ENCODE results near the gene CPM. TPM values are rescaled to one million over a fixed set of nuclear protein-coding genes. Genes with fewer than 3 reads are reported as not detected.

CPM gene
- total RNA-seq, 1 experiment from 2014 or later: 3.1 TPM

DNA sequence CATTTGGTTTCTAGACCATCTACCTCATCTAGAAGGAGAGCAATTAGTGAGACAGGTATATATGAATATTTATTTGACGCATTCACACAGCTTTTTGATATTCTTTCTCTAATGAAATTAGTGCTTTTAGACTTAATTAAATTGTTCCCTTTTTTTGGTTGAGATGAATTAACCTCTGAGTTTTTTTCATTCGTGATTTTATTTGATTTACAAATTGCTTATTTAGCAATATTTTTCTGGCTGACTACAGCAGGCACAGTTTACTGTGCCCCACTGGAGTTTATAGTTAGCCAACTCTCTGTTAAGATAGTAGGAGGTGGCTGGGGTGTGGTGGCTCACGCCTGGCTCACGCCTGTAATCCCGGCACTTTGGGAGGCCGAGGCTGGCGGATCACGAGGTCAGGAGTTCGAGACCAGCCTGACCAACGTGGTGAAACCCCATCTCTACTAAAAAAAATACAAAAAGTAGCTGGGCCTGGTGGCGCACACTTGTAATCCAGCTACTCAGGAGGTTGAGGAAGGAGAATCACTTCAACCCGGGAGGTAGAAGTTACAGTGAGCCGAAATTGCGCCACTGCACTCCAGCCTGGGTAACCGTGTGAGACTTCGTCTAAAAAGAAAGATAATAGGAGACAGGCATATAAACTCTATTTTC is 108.2 kb downstream of the CPM start:
- H3K9ac ChIP-seq (ENCODE audit: low read length): no peak overlapping the region
- H4K20me1 ChIP-seq (ENCODE audit: low read length): no peaks in the 10 kb centered on the region
- ATAC-seq: no peak
- ChIA-PET POLR2A (ENCODE audit: unreplicated experiment) (no interaction called here), CTCF (no interaction called here)
- intact Hi-C loops (cut with micrococcal nuclease): loop anchor here (5.0 kb wide), 1 partner anchor 77 kb away; the partner anchor contains the start of gene SLC35E3
- no peak overlapping the region for H3K4me3 ChIP-seq (ENCODE audit: low read length)
- TF ChIP-seq EZH2phosphoT487 (IDR thresholded peaks at IDR 0.05; ENCODE audit: borderline replicate concordance, low read length) (no peak), EZH2 (IDR thresholded peaks at IDR 0.05; ENCODE audit: low read length, unreplicated experiment) (no peak)
- TF ChIP-seq, protein P1, sequence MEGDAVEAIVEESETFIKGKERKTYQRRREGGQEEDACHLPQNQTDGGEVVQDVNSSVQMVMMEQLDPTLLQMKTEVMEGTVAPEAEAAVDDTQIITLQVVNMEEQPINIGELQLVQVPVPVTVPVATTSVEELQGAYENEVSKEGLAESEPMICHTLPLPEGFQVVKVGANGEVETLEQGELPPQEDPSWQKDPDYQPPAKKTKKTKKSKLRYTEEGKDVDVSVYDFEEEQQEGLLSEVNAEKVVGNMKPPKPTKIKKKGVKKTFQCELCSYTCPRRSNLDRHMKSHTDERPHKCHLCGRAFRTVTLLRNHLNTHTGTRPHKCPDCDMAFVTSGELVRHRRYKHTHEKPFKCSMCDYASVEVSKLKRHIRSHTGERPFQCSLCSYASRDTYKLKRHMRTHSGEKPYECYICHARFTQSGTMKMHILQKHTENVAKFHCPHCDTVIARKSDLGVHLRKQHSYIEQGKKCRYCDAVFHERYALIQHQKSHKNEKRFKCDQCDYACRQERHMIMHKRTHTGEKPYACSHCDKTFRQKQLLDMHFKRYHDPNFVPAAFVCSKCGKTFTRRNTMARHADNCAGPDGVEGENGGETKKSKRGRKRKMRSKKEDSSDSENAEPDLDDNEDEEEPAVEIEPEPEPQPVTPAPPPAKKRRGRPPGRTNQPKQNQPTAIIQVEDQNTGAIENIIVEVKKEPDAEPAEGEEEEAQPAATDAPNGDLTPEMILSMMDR (conservative IDR thresholded peaks at IDR 0.05; ENCODE audit: low read depth, low read length): no peak
- no peak for DNase-seq
- no peaks in the 10 kb centered on the region for H3K9me2 ChIP-seq (replicated peaks; ENCODE audit: low read length)
- no peaks in the 10 kb centered on the region for H3K27me3 ChIP-seq (ENCODE audit: low read length)
- no peaks in the 10 kb centered on the region for H3K9me3 ChIP-seq (ENCODE audit: low read length)
- H3K4me1 ChIP-seq (ENCODE audit: insufficient read depth, low read length): peaks cover 12% of the 10 kb centered on the region
- no peak overlapping the region for H3K4me2 ChIP-seq (ENCODE audit: low read length)
- no peaks in the 10 kb centered on the region for H3F3A ChIP-seq (ENCODE audit: low read length, unreplicated experiment)
- no peak overlapping the region for H2AFZ ChIP-seq (ENCODE audit: low read length)
- no TSS peak for BruUV-seq (replicated peaks)
- no peak overlapping the region for H3K27ac ChIP-seq (ENCODE audit: low read length)
- no peaks in the 10 kb centered on the region; the same call in 1 of the 2 replicates for H3K79me2 ChIP-seq (ENCODE audit: low read length)
- H3K36me3 ChIP-seq (ENCODE audit: low read depth, low read length): peaks cover 58% of the 10 kb centered on the region

DNA sequence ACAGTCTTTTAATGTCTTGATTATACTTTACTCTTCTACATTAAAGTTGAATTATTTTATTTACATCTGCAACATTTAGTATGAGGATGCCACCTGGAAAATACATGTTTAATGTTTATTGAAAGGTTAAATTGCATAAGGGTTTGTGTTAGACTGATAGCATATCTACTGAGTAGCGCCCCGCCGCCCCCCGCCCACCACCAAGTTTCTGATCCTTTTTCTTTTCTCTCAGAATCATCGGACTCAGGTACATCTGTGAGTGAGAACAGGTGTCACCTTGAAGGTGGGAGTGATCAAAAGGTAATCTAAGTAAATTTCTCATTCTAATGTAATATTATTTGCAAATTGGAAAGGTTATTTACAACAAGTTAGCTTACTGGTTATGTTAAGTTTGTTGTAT is 108.8 kb downstream of the CPM start:
- Histone ChIP-seq H3K4me3 (ENCODE audit: low read length) (no peak overlapping the region), H3K79me2 (ENCODE audit: low read length) (no peaks in the 10 kb centered on the region; the same call in 1 of the 2 replicates), H3K9me3 (ENCODE audit: low read length) (no peaks in the 10 kb centered on the region), H3K9me2 (replicated peaks; ENCODE audit: low read length) (no peaks in the 10 kb centered on the region), H3K4me2 (ENCODE audit: low read length) (no peak overlapping the region), H3K4me1 (ENCODE audit: insufficient read depth, low read length) (peaks cover 12% of the 10 kb centered on the region), H3K36me3 (ENCODE audit: low read depth, low read length) (peaks cover 61% of the 10 kb centered on the region), H3K27me3 (ENCODE audit: low read length) (no peaks in the 10 kb centered on the region), H3F3A (ENCODE audit: low read length, unreplicated experiment) (no peaks in the 10 kb centered on the region), H4K20me1 (ENCODE audit: low read length) (no peaks in the 10 kb centered on the region), H2AFZ (ENCODE audit: low read length) (no peak overlapping the region), H3K27ac (ENCODE audit: low read length) (no peak overlapping the region), H3K9ac (ENCODE audit: low read length) (no peak overlapping the region)
- DNase-seq (no peak), ATAC-seq (no peak)
- no peak for TF ChIP-seq EZH2phosphoT487 (IDR thresholded peaks at IDR 0.05; ENCODE audit: borderline replicate concordance, low read length)
- TF ChIP-seq, protein P1 (conservative IDR thresholded peaks at IDR 0.05; ENCODE audit: low read depth, low read length): no peak
- TF ChIP-seq EZH2 (IDR thresholded peaks at IDR 0.05; ENCODE audit: low read length, unreplicated experiment): no peak
- BruUV-seq (replicated peaks): no TSS peak
- intact Hi-C loops (cut with micrococcal nuclease): loop anchor here (5.0 kb wide), 1 partner anchor 77 kb away; the partner anchor contains the start of gene SLC35E3
- CTCF ChIA-PET: no interaction called here
- POLR2A ChIA-PET (ENCODE audit: unreplicated experiment): no interaction called here

DNA sequence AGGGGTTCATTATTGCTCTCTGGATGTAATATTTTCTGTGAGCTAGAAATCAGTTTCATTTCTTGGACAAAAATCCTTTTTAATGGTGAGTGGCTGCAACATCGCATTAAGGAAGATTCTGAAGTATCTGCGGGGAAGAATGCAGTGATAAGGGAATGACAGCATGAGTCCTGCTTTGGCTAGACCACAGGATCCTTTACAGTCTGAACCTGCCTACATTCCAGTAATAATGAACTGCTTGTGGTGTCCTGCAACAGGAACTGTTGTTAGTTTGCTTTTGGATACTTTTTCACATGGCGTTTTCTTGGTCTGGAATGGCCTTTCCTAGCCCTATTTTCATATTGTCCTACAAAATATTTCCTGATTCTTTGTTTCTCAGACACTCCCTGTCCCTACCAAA is 109.3 kb downstream of the CPM start:
- Histone ChIP-seq H3K27ac (ENCODE audit: low read length) (no peak overlapping the region), H3K4me2 (ENCODE audit: low read length) (no peak overlapping the region), H3K27me3 (ENCODE audit: low read length) (no peaks in the 10 kb centered on the region), H2AFZ (ENCODE audit: low read length) (no peak overlapping the region), H4K20me1 (ENCODE audit: low read length) (no peaks in the 10 kb centered on the region), H3K9me3 (ENCODE audit: low read length) (no peaks in the 10 kb centered on the region), H3K9me2 (replicated peaks; ENCODE audit: low read length) (no peaks in the 10 kb centered on the region), H3K4me3 (ENCODE audit: low read length) (no peak overlapping the region), H3K36me3 (ENCODE audit: low read depth, low read length) (peaks cover 61% of the 10 kb centered on the region), H3K79me2 (ENCODE audit: low read length) (no peaks in the 10 kb centered on the region; the same call in 1 of the 2 replicates), H3K4me1 (ENCODE audit: insufficient read depth, low read length) (peaks cover 12% of the 10 kb centered on the region), H3K9ac (ENCODE audit: low read length) (no peak overlapping the region), H3F3A (ENCODE audit: low read length, unreplicated experiment) (no peaks in the 10 kb centered on the region)
- POLR2A ChIA-PET (ENCODE audit: unreplicated experiment): no interaction called here
- ATAC-seq (no peak), DNase-seq (no peak)
- intact Hi-C loops (cut with micrococcal nuclease): loop anchor here (5.0 kb wide), 1 partner anchor 76 kb away; the partner anchor contains the start of gene SLC35E3
- BruUV-seq (replicated peaks): no TSS peak
- CTCF ChIA-PET: no interaction called here
- TF ChIP-seq EZH2phosphoT487 (IDR thresholded peaks at IDR 0.05; ENCODE audit: borderline replicate concordance, low read length): no peak
- TF ChIP-seq EZH2 (IDR thresholded peaks at IDR 0.05; ENCODE audit: low read length, unreplicated experiment): no peak
- TF ChIP-seq, protein P1 (conservative IDR thresholded peaks at IDR 0.05; ENCODE audit: low read depth, low read length): no peak
